GM12875 (cell line): Measurements from ENCODE around the gene WDR62.

Source experiments
- H3K4me3 ChIP-seq: one replicate; pipeline ENCODE4 v1.5.1; 2011; ENCODE audit warnings: low read depth, low read length, control low read depth
- TF ChIP-seq, protein P1 (sequence below): IDR thresholded peaks from 2 replicates; pipeline ENCODE4 v1.5.1; 2011; ENCODE audit warnings: low read depth, mild to moderate bottlenecking, control low read depth, inconsistent platforms, low read length, moderate library complexity, borderline replicate concordance; ENCODE audit not compliant: insufficient read depth

Gene WDR62

DNA sequence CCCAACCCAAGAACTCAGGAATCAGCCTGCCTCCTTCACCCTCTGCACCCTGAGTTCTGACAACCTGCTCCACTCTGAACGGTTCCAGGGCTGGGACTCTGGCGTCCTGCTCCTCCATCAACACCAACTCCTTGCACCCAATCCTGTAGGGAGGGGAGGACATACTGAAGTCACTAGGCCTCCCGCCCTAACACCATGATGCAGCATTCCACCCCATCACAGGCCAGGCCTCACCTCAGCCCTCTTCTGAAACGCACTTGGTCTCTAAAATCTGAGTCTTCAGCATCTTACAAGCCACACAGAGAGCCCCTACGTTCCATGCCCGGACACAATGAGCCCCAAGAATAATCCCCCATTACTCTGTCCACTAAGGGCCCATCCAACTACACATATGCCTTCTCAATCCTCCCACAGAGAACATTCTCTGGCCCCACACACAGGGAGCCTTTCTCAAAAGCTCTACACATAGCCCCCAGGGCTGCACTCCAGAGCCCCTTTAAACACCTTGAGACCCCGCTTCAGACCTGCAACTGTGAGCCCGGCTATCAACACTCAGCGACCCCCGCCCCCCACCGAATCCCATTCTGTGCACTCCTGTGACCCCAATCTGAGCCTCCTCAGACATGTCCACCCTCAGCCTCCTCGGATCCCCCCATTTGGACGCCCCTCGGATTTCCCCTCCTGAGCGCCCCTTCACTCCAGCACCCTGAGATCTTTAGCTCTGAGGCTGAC, 41.3 kb upstream of the WDR62 start:
- peak overlapping the region; percentile 78 for H3K4me3 ChIP-seq
- TF ChIP-seq, protein P1, sequence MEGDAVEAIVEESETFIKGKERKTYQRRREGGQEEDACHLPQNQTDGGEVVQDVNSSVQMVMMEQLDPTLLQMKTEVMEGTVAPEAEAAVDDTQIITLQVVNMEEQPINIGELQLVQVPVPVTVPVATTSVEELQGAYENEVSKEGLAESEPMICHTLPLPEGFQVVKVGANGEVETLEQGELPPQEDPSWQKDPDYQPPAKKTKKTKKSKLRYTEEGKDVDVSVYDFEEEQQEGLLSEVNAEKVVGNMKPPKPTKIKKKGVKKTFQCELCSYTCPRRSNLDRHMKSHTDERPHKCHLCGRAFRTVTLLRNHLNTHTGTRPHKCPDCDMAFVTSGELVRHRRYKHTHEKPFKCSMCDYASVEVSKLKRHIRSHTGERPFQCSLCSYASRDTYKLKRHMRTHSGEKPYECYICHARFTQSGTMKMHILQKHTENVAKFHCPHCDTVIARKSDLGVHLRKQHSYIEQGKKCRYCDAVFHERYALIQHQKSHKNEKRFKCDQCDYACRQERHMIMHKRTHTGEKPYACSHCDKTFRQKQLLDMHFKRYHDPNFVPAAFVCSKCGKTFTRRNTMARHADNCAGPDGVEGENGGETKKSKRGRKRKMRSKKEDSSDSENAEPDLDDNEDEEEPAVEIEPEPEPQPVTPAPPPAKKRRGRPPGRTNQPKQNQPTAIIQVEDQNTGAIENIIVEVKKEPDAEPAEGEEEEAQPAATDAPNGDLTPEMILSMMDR = no peak

GRCh38 chr19:36014012-36014924, 40.4 kb upstream of the WDR62 start, which contains the start of gene ALKBH6:
ALKBH6 (minus strand) TSS chr19:36014213; CDS start chr19:36013397, 816 bp downstream.
- peak within 1 kb of the TSS; percentile 78 for H3K4me3 ChIP-seq
- TF ChIP-seq, protein P1 = no peak

- TF ChIP-seq, protein P1 = no peak
Observed at GRCh38 chr19:36019061-36019670, 35.5 kb upstream of the WDR62 start.

GRCh38 chr19:36023432-36023831, 31.3 kb upstream of the WDR62 start:
- TF ChIP-seq, protein P1 = no peak
- H3K4me3 ChIP-seq = no peak overlapping the region

More at GRCh38 chr19:36019061-36019670, 35.5 kb upstream of the WDR62 start:
- H3K4me3 ChIP-seq = no peak overlapping the region

- H3K4me3 ChIP-seq = no peak overlapping the region
- TF ChIP-seq, protein P1 = no peak
Observed at GRCh38 chr19:36025541-36025940, 29.2 kb upstream of the WDR62 start.

DNA sequence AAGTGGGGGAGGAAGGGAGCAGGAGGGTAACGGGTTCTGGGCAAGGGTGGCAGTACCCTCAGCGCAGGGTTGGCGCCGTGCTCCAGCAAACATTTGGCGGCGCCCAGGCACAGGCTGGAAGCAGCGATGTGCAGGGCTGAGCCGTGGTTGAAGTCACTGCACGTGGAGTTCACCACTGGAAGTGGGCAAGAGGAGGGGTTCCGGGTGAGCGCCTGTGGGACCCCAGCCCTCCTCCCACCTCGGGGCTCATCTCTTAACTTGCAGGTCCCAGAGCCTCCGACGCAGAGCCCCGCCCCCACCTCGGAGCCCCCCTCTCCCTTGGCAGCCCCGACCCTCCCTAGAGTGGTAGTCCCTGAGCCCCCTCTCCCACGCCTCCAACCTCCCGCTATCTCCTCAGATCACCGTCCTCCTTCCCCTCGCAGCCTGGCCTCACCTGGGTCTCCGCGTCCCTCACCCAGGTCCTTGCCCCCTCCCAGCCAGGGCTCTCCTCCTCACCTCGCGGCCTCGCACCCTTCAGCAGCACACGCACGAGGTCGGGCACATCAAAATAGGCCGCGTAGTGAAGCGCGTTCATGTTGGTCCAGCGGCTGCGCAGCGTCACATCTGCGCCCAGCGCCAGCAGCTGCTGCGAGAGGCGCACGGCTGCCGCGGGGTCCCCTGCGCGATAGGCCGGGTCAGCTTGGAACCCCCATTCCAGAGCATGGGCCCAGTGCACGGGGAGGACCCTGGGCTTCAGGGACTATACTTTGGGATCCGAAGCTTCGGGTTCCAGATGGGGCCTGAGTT, 28.4 kb upstream of the WDR62 start:
- no peak overlapping the region for H3K4me3 ChIP-seq
- TF ChIP-seq, protein P1 = no peak
